ENCODE data around the gene TMEM87B.
"Not testable (repeated sequence)": the region's sequence is repeated elsewhere in the genome, so short reads cannot be mapped to it uniquely, and the experiment has no call there.

Gene TMEM87B

GRCh38 chr2:112121682-112122254 lies 66.7 kb downstream of the TMEM87B start:
- DNase-seq (ENCODE audit: low spot score) = peak; percentile 59

GRCh38 chr2:112129060-112129459 lies 74.0 kb downstream of the TMEM87B start:
- DNase-seq (ENCODE audit: low spot score) = no peak

- DNase-seq (ENCODE audit: low spot score) = no peak
These were observed 78.3 kb downstream of the TMEM87B start for GRCh38 chr2:112133344-112133743.

GRCh38 chr2:112134120-112134519 lies 79.1 kb downstream of the TMEM87B start:
- no peak for DNase-seq (ENCODE audit: low spot score)

GRCh38 chr2:112136096-112136495 lies 81.0 kb downstream of the TMEM87B start:
- DNase-seq (ENCODE audit: low spot score) = no peak

- DNase-seq (ENCODE audit: low spot score) = no peak
These were observed 82.6 kb downstream of the TMEM87B start for GRCh38 chr2:112137516-112138158.

GRCh38 chr2:112138159-112139032 lies 83.3 kb downstream of the TMEM87B start, which contains the start of gene FBLN7:
Gene FBLN7, plus strand, starts transcription at chr2:112138385. Its CDS starts 271 bp downstream, at chr2:112138656.
- DNase-seq (ENCODE audit: low spot score) = no peak

GRCh38 chr2:112139033-112139614 lies 84.1 kb downstream of the TMEM87B start:
- DNase-seq (ENCODE audit: low spot score) = not testable (repeated sequence)

GRCh38 chr2:112139661-112140204 lies 84.7 kb downstream of the TMEM87B start:
- DNase-seq (ENCODE audit: low spot score) = not testable (repeated sequence)

- DNase-seq (ENCODE audit: low spot score) = no peak
These were observed 85.2 kb downstream of the TMEM87B start for GRCh38 chr2:112140205-112140802.

GRCh38 chr2:112140899-112141625 lies 86.0 kb downstream of the TMEM87B start:
- no peak for DNase-seq (ENCODE audit: low spot score)

- no peak for DNase-seq (ENCODE audit: low spot score)
These were observed 86.5 kb downstream of the TMEM87B start for GRCh38 chr2:112141626-112142007.

- no peak for DNase-seq (ENCODE audit: low spot score)
These were observed 87.5 kb downstream of the TMEM87B start for GRCh38 chr2:112142525-112143078.

GRCh38 chr2:112143150-112143549 lies 88.1 kb downstream of the TMEM87B start:
- DNase-seq (ENCODE audit: low spot score) = no peak

GRCh38 chr2:112144966-112145365 lies 89.9 kb downstream of the TMEM87B start:
- no peak for DNase-seq (ENCODE audit: low spot score)

- no peak for DNase-seq (ENCODE audit: low spot score)
These were observed 92.5 kb downstream of the TMEM87B start for GRCh38 chr2:112147382-112148168.

- DNase-seq (ENCODE audit: low spot score) = no peak
These were observed 93.4 kb downstream of the TMEM87B start for GRCh38 chr2:112148477-112148876.

GRCh38 chr2:112149194-112149593 lies 94.1 kb downstream of the TMEM87B start:
- no peak for DNase-seq (ENCODE audit: low spot score)

- no peak for DNase-seq (ENCODE audit: low spot score)
These were observed 94.9 kb downstream of the TMEM87B start for GRCh38 chr2:112149866-112150435.

GRCh38 chr2:112150447-112150846 lies 95.4 kb downstream of the TMEM87B start:
- DNase-seq (ENCODE audit: low spot score) = no peak

All from Ammon's horn (tissue), 1 donor.